Daoy (cell line): ENCODE measurements around the gene COL27A1. TPM values are rescaled to one million over a fixed set of nuclear protein-coding genes. Genes with fewer than 3 reads are reported as not detected.
"Not testable (repeated sequence)": the region's sequence is repeated elsewhere in the genome, so short reads cannot be mapped to it uniquely, and the experiment has no call there.

Source experiments
- DNase-seq: peaks from one replicate; pipeline ENCODE4 v3.0.0-alpha.2; 2015; ENCODE audit warnings: low read depth
- total RNA-seq: library from RNA; depleted of rRNA; stranded (reverse); fragments of >200 nt; shearing (Covaris generic); gene quantifications from 2 replicates; pipeline ENCODE4 v1.2.3, GENCODE V29; 2014

The COL27A1 gene
- total RNA-seq, 1 experiment from 2014 or later = 7.8 TPM

DNA sequence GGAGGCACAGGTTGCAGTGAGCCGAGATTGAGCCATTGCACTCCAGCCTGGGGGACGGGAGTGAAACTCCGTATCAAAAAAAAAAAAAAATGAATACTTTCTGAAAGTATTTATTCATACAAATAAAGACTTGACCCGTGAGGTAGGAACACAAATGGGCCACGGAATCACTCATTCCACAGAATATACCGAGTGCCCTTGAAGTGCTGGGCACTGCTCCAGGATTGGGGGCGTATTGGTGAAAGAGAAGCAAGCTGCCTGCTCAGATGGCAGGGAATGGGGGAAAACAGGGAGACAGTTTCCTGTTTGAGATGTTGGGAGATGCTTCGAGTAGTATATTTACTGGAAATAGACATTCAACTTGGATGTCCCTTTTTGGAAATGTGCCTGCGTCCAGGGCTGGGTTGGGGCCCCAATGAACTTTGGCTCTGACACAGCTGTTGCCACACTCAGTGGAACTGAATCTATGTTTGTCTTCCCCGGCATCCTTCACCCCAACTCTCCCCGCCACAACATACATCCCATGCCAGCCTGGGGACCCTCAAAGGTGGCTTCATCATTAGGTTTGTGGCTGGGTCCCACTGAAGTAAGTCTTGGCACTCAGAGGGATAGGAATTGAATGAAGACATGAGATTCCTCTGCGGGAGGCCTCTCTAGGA lies 167.0 kb downstream of the COL27A1 start:
- DNase-seq = not testable (repeated sequence)

- DNase-seq = not testable (repeated sequence)
These were observed 167.6 kb downstream of the COL27A1 start, which contains the start of gene ORM1 for GRCh38 chr9:114322831-114323531. Gene ORM1, plus strand, starts transcription at chr9:114323098. Its CDS starts 36 bp downstream, at chr9:114323134.

- not testable (repeated sequence) for DNase-seq
These were observed 168.5 kb downstream of the COL27A1 start for GRCh38 chr9:114323849-114324248.

DNA sequence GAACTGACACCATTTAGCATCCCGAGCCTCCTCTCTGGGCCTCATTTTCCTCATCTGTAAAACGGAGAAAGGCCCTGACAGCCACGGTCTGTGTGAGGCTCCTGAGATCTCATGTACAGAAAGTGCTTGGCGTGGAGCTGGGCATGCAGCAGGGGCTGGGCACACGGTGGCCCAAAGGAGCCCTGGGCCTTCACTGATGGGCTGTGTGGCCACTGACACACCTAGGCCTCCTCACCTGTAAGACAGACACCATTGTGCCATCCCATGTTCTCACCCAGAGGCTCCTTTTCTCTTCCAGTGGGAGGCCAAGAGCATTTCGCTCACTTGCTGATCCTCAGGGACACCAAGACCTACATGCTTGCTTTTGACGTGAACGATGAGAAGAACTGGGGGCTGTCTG lies 169.2 kb downstream of the COL27A1 start:
- DNase-seq = no peak

GRCh38 chr9:114324965-114325364 lies 169.6 kb downstream of the COL27A1 start:
- not testable (repeated sequence) for DNase-seq

DNA sequence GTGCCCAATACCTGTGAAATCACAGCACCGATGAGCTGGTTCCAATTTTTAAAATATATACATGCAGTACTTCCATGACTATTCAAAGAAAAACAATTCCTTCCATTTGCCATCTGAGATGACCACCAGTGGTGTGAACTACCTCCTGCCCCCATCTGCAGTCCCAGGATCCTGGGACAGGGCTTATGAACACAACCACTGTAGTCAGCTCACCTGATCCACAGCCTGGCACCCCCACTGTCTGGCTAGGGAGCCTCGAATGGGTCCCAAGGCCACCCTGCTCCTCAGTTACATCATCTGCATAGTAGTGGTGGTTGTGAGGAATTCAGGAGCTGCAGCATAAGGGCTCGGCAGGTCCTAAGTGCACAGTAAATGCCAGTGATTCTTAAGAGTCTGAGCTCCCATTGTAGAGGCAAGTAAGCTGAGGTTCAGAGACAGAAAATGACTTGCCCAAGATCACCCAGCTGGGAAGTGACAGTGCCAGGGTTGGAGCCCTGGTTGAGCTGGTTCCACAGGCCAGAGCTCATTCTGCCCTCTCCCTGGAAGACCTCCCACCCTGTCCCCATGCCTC lies 170.4 kb downstream of the COL27A1 start:
- not testable (repeated sequence) for DNase-seq

DNA sequence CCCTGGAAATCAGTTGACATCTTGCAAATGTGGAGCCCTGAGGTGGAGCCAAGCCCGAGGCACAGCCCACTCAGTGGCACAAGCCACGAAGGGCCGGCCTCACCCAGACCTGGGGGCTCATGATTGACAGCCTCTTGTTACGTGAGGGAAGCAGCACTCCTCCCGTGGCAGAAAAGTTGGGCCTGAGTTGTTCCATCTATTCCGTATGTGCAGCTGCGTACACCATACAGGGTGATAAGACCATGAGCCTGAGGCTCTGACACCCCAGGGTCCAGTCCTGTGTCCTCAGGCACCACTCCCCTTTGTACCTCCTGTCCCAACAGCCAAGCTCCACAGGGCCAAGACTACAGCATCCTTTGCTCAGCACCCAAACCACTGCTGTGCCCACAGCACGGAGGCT lies 172.4 kb downstream of the COL27A1 start:
- no peak for DNase-seq

GRCh38 chr9:114328357-114328820 lies 173.1 kb downstream of the COL27A1 start:
- not testable (repeated sequence) for DNase-seq

GRCh38 chr9:114328937-114329624 lies 173.7 kb downstream of the COL27A1 start:
- DNase-seq = not testable (repeated sequence)

- not testable (repeated sequence) for DNase-seq
These were observed 174.3 kb downstream of the COL27A1 start, which contains the start of gene ORM2 for GRCh38 chr9:114329625-114330022. Gene ORM2, plus strand, starts transcription at chr9:114329869. Its CDS starts 36 bp downstream, at chr9:114329905.

DNA sequence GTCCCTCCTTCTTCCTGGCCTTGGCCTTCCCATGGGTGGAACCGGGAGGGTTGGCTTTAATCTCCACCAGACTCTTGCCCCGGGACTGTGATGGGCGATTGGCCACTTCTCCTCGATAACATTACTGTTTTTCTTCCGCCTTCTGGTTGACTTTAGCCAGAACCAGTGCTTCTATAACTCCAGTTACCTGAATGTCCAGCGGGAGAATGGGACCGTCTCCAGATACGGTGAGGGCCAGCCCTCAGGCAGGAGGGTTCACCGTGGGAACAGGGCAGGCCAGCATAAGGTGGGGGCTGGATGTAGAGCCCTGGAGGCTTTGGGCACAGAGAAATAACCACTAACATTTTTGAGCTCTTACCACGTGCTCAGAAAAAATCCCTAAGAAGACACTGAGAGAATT lies 175.3 kb downstream of the COL27A1 start:
- no peak for DNase-seq

GRCh38 chr9:114331229-114332195 lies 176.2 kb downstream of the COL27A1 start:
- not testable (repeated sequence) for DNase-seq

DNA sequence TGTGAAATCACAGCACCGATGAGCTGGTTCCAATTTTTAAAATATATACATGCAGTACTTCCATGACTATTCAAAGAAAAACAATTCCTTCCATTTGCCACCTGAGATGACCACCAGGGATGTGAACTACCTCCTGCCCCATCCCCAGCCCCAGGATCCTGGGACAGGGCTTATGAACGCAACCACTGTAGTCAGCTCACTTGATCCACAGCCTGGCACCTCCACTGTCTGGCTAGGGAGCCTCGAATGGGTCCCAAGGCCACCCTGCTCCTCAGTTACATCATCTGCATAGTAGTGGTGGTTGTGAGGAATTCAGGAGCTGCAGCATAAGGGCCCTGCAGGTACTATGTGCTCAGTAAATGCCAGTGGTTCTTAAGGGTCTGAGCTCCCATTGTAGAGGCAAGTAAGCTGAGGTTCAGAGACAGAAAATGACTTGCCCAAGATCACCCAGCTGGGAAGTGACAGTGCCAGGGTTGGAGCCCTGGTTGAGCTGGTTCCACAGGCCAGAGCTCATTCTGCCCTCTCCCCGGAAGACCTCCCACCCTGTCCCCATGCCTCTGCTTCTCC lies 177.2 kb downstream of the COL27A1 start:
- not testable (repeated sequence) for DNase-seq

- DNase-seq = not testable (repeated sequence)
These were observed 178.4 kb downstream of the COL27A1 start for GRCh38 chr9:114333718-114334117.

GRCh38 chr9:114334490-114334889 lies 179.2 kb downstream of the COL27A1 start:
- no peak for DNase-seq

DNA sequence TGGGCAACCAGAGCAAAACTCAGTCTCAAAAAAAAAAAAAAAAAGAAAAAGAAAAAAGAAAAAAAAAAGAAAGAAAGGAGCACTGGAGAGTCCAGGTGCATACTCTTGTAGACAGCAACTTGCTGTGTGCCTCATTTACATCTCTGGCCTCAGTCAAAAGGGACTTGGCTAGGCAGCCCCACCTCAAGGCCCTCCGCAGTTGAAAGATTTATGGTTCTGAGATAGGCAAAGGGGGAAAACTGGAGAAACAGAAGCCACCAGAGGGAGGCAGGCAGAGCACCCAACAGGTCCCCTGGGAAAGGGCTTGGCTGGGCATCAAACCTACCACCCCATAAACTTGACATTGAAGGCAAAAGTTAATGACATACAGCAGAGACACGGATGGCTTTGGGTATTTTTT lies 180.4 kb downstream of the COL27A1 start:
- no peak for DNase-seq

DNA sequence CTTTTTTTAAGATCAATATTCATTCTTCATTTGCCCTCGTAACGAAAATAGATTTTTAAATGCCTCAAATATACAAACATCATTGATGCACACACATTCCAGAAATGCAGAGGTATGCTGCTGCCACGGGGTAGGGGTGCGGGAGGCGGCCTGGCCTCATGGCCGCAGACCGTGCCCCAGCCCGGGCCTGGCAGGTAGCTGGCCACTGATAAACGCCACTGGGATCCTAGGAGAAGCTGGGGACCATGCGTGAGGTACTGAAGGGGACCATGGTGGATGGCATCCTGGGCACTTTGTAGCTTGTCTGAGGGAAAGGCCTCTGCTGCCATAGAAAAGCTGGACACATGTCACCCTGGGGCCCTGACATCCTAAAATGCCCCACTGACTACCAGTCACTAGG lies 180.8 kb downstream of the COL27A1 start:
- DNase-seq = no peak

GRCh38 chr9:114336699-114337395 lies 181.5 kb downstream of the COL27A1 start:
- no peak for DNase-seq

DNA sequence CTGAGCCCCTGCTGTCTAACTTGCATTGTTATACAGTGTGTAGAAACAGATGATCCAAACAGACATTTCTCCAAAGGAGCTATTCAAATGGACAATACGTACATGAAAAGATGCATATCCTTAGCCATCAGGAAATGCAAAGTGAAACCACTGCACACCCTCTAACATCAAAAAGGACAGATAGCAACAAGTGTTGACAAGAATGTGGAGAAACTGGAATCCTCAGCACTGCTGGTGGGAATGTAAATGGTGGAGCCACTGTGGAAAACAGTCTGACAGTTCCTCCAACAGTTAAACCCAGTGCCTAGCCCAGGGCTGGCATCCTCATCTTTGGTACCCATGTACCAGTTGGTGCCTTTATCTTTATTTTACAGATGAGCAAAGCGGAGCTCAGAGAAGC lies 182.8 kb downstream of the COL27A1 start:
- DNase-seq = no peak
